GM12878 (cell line): ENCODE measurements around the gene DSPP. TPM values are rescaled to one million over a fixed set of nuclear protein-coding genes. Genes with fewer than 3 reads are reported as not detected.

Experiments used
- ATAC-seq: fragments of 200-7000 bp; cut with Tn5 transposase; 3 replicates; pipeline ENCODE4 v1.9.1; 2020; ENCODE audit warnings: mild to moderate bottlenecking, moderate library complexity
- BruUV-seq: library from RNA; stranded (reverse); fragments of 400-500 nt; replicated peaks from 2 replicates; lab custom pipeline; 2021; lab: Mats Ljungman, UMichigan
- CTCF ChIA-PET: fragments of 300-600 bp; sonication (Branson Sonifier 250); formaldehyde crosslinking; extraction: SDS; loops from one replicate; lab custom pipeline; 2021; ENCODE audit warnings: inconsistent platforms; lab: Yijun Ruan, JAX
- POLR2A ChIA-PET: fragments of 350-600 bp; formaldehyde crosslinking; extraction: SDS; loops from one replicate; lab custom pipeline; 2021; ENCODE audit warnings: inconsistent platforms; lab: Charles Lee
- RAD21 ChIA-PET: fragments of 300-600 bp; sonication (Branson Sonifier 250); formaldehyde crosslinking; loops from one replicate; lab custom pipeline; 2023; ENCODE audit warnings: antibody characterized with exemption; ENCODE audit not compliant: unreplicated experiment; lab: Charles Lee
- SMC1A ChIA-PET: fragments of 300-600 bp; sonication (Branson Sonifier 250); formaldehyde crosslinking; loops from one replicate; lab custom pipeline; 2023; ENCODE audit not compliant: unreplicated experiment, uncharacterized antibody; lab: Charles Lee
- DNase-seq: peaks from one replicate; pipeline ENCODE4 v3.0.0-alpha.2; 2011; ENCODE audit warnings: low read depth, low spot score
- FAIRE-seq: peaks from 3 replicates; lab custom pipeline; 2011; peaks lifted over from hg19 to GRCh38; lab: Jason Lieb, UNC
- H2AFZ ChIP-seq: 2 replicates; pipeline ENCODE4 v1.6.0; 2011; ENCODE audit warnings: low read depth, low read length, control low read depth; ENCODE audit not compliant: control insufficient read depth
- H3K27ac ChIP-seq: 2 replicates; pipeline ENCODE4 v1.5.1; 2011; ENCODE audit warnings: control low read depth; ENCODE audit not compliant: control insufficient read depth, insufficient read depth
- H3K27me3 ChIP-seq, 2 experiments: replicated peaks in 1 of 2; 2 replicates each; pipeline versions ENCODE4 v1.6.0 to v1.6.1; 2011; ENCODE audit warnings: low read length in 1 of 2; ENCODE audit not compliant: control insufficient read depth in 2 of 2, insufficient read depth in 2 of 2
- H3K36me3 ChIP-seq, 2 experiments: 2 replicates each; pipeline ENCODE4 v1.5.1; 2011; ENCODE audit warnings: low read length in 1 of 2; ENCODE audit not compliant: control insufficient read depth in 2 of 2, insufficient read depth in 2 of 2
- H3K4me1 ChIP-seq: 2 replicates; pipeline ENCODE4 v1.6.1; 2011; ENCODE audit warnings: mild to moderate bottlenecking, low read length, moderate library complexity, mixed read lengths; ENCODE audit not compliant: control insufficient read depth, insufficient read depth
- H3K4me2 ChIP-seq: 2 replicates; pipeline ENCODE4 v1.6.0; 2011; ENCODE audit warnings: control low read depth; ENCODE audit not compliant: control insufficient read depth, insufficient read depth
- H3K4me3 ChIP-seq: fragments of 200-600 bp; sonication (generic); 2 replicates; pipeline ENCODE4 v1.5.1; 2016
- H3K79me2 ChIP-seq: 2 replicates; pipeline ENCODE4 v1.6.0; 2011; ENCODE audit warnings: low read length; ENCODE audit not compliant: control insufficient read depth, insufficient read depth
- H3K9ac ChIP-seq: 2 replicates; pipeline ENCODE4 v1.8.0; 2011; ENCODE audit warnings: low read length, control low read depth, mixed read lengths; ENCODE audit not compliant: control insufficient read depth, insufficient read depth
- H3K9me3 ChIP-seq: replicated peaks from 3 replicates; pipeline ENCODE4 v1.5.1; 2011; ENCODE audit warnings: mild to moderate bottlenecking, low read length; ENCODE audit not compliant: control insufficient read depth, insufficient read depth
- H4K20me1 ChIP-seq: 2 replicates; pipeline ENCODE4 v1.6.0; 2011; ENCODE audit not compliant: control insufficient read depth, insufficient read depth
- BCLAF1 ChIP-seq: fragments of 450-650 bp; IDR thresholded peaks from 2 replicates; pipeline ENCODE4 v1.6.1; 2017; ENCODE audit warnings: antibody characterized with exemption, mild to moderate bottlenecking, moderate library complexity
- DPF2 ChIP-seq: fragments of 450-650 bp; IDR thresholded peaks from 2 replicates; pipeline ENCODE4 v1.6.1; 2017; ENCODE audit warnings: mild to moderate bottlenecking
- ESRRA ChIP-seq: IDR thresholded peaks from 2 replicates; pipeline ENCODE4 v1.6.1; 2012; ENCODE audit warnings: mild to moderate bottlenecking, low read length, improper control_type of control experiment
- FOXK2 ChIP-seq: fragments of 450-650 bp; IDR thresholded peaks from 2 replicates; pipeline ENCODE4 v1.6.1; 2017; ENCODE audit warnings: mild to moderate bottlenecking, moderate library complexity
- MLLT1 ChIP-seq: fragments of 450-650 bp; IDR thresholded peaks from 2 replicates; pipeline ENCODE4 v1.6.1; 2016; ENCODE audit warnings: mild to moderate bottlenecking
- PAX8 ChIP-seq: fragments of 450-650 bp; IDR thresholded peaks from 2 replicates; pipeline ENCODE4 v1.6.1; 2017; ENCODE audit warnings: mild to moderate bottlenecking, moderate library complexity
- RB1 ChIP-seq: fragments of 450-650 bp; formaldehyde crosslinking; IDR thresholded peaks from 2 replicates; pipeline ENCODE4 v1.6.1; 2017; ENCODE audit warnings: mild to moderate bottlenecking, borderline replicate concordance
- whole genome bisulfite sequencing: methylation state at CpG from one replicate; pipeline ENCODE4 v1.1.6; 2016; ENCODE audit warnings: low lambda C conversion rate; ENCODE audit not compliant: insufficient replicate concordance, insufficient coverage; ENCODE audit errors: missing lambda C conversion rate; 5-methylcytosine and 5-hydroxymethylcytosine counted together
- in situ Hi-C: fragments of 300-500 bp; cut with MboI; formaldehyde crosslinking; loops from 9 replicates; pipeline ENCODE4 v1.14.3; 2018; ENCODE audit warnings: mixed read lengths
- intact Hi-C: fragments of 100-400 bp; cut with micrococcal nuclease; formaldehyde crosslinking; loops from one replicate; pipeline ENCODE4 v1.14.2; 2022; ENCODE audit not compliant: unreplicated experiment
- polyA plus RNA-seq, 11 experiments: library from polyadenylated mRNA; depleted of rRNA in 4 of 11; unstranded in 6 of 11; stranded (reverse) in 5 of 11; fragments of >200 nt; fragmentation: Nextera tagmentation in 4 of 11; fragmentation: Illumina TruSeq in 1 of 11; extraction: Ambion mirVana in 4 of 11; extraction: Trizol in 1 of 11; gene quantifications; 1 replicate in 1 of 11; 2 replicates in 10 of 11; pipeline versions ENCODE4 v1.2.1 to v1.2.3, GENCODE V29; 2011 to 2016; ENCODE audit warnings: inconsistent platforms in 2 of 11, missing spikeins in 2 of 11, low read depth in 1 of 11
- total RNA-seq, 4 experiments: library from RNA; depleted of rRNA in 3 of 4; stranded (reverse); fragments of >200 nt in 3 of 4; fragmentation: Illumina TruSeq in 1 of 4; extraction: Trizol in 1 of 4; gene quantifications; 2 replicates each; pipeline versions ENCODE4 v1.2.1 to v1.2.3, GENCODE V29; 2013 to 2021

DSPP gene
- total and polyA plus RNA-seq, 10 of the 15 experiments (the other 5 are each of a cell fraction or from before 2014, with no cell fraction given) = not detected

GRCh38 chr4:87644286-87644685 lies 36.0 kb downstream of the DSPP start (continued):
- TF ChIP-seq BCLAF1 (no peak), MLLT1 (no peak), FOXK2 (no peak), PAX8 (no peak)

GRCh38 chr4:87649980-87650379 lies 41.7 kb downstream of the DSPP start, which contains the start of gene DMP1:
DMP1 (plus strand) TSS chr4:87650280; CDS start chr4:87656493, 6,213 bp downstream.
- Histone ChIP-seq H3K36me3 (no peaks in the 10 kb centered on the region), H3K9ac (no peak within 1 kb of the TSS), H2AFZ (no peak within 1 kb of the TSS), H3K27me3 (no peaks in the 10 kb centered on the region), H3K9me3 (no peaks in the 10 kb centered on the region), H4K20me1 (no peaks in the 10 kb centered on the region), H3K4me1 (no peaks in the 10 kb centered on the region), H3K4me2 (no peak within 1 kb of the TSS), H3K4me3 (no peak within 1 kb of the TSS), H3K27ac (no peak within 1 kb of the TSS), H3K79me2 (no peaks in the 10 kb centered on the region)
- intact Hi-C loops = no loop called here
- in situ Hi-C loops = no loop called here
- BruUV-seq = no TSS peak
- SMC1A ChIA-PET = no interaction called here
- no peak for DNase-seq
- FAIRE-seq = no peak
- CTCF ChIA-PET = no interaction called here
- RAD21 ChIA-PET = no interaction called here
- 78% methylated on average over 3 of the region's 3 CpGs for WGBS
- no peak for ATAC-seq
- TF ChIP-seq DPF2 (no peak), RB1 (no peak), ESRRA (no peak)
- POLR2A ChIA-PET = no interaction called here
